CD4-positive, CD25-positive, alpha-beta regulatory T cell (primary cell): Measurements from ENCODE around the gene CA7. TPM values are rescaled to one million over a fixed set of nuclear protein-coding genes. Genes with fewer than 3 reads are reported as not detected.
"Not testable (repeated sequence)": the region's sequence is repeated elsewhere in the genome, so short reads cannot be mapped to it uniquely, and the experiment has no call there.

Experiments used
- ATAC-seq, 2 donors: fragments of 150-1000 bp; cut with Tn5 transposase; one replicate each; pipeline ENCODE4 v1.10.0; 2021; ENCODE audit warnings: low read depth in 2 of 2, moderate number of reproducible peaks in 2 of 2, moderate library complexity in 1 of 2
- DNase-seq, 3 donors: peaks; one replicate each; pipeline versions ENCODE4 v3.0.0 to v3.0.0-alpha.2; 2012 to 2022; ENCODE audit warnings: mixed read lengths in 1 of 3
- H3K27ac ChIP-seq: one replicate; pipeline ENCODE4 v1.7.0; 2013; ENCODE audit warnings: mild to moderate bottlenecking, low read length; ENCODE audit not compliant: insufficient read depth, poor library complexity, severe bottlenecking
- H3K27me3 ChIP-seq: one replicate; pipeline ENCODE4 v1.7.0; 2013; ENCODE audit warnings: low read length; ENCODE audit not compliant: control insufficient read depth, insufficient read depth
- H3K36me3 ChIP-seq: one replicate; pipeline ENCODE4 v1.7.0; 2013; ENCODE audit warnings: mild to moderate bottlenecking, low read length, moderate library complexity; ENCODE audit not compliant: control insufficient read depth, insufficient read depth
- H3K4me1 ChIP-seq: 2 replicates; pipeline ENCODE4 v1.7.0; 2013; ENCODE audit warnings: mild to moderate bottlenecking, low read length; ENCODE audit not compliant: insufficient read depth, control insufficient read depth, poor library complexity, severe bottlenecking
- H3K4me3 ChIP-seq: one replicate; pipeline ENCODE4 v1.7.0; 2013; ENCODE audit warnings: low read depth, mild to moderate bottlenecking, low read length, moderate library complexity
- H3K9me3 ChIP-seq, 2 experiments: 1 replicate in 1 of 2; 2 replicates in 1 of 2; pipeline ENCODE4 v1.7.0; 2013; ENCODE audit warnings: low read length in 2 of 2, mild to moderate bottlenecking in 1 of 2, moderate library complexity in 1 of 2; ENCODE audit not compliant: control insufficient read depth in 2 of 2
- H3K27ac Mint-ChIP-seq, 3 donors: one replicate each; pipeline ENCODE4 v1.8.0; 2020 to 2022; ENCODE audit warnings: mild to moderate bottlenecking in 3 of 3, mixed read lengths in 3 of 3, moderate library complexity in 2 of 3
- H3K27me3 Mint-ChIP-seq: one replicate; pipeline ENCODE4 v1.8.0; 2022; ENCODE audit warnings: mild to moderate bottlenecking, mixed read lengths
- H3K36me3 Mint-ChIP-seq: one replicate; pipeline ENCODE4 v1.8.0; 2020; ENCODE audit warnings: mixed read lengths
- H3K4me1 Mint-ChIP-seq, 4 donors: one replicate each; pipeline ENCODE4 v1.8.0; 2020 to 2022; ENCODE audit warnings: mixed read lengths in 4 of 4, mild to moderate bottlenecking in 1 of 4
- H3K4me3 Mint-ChIP-seq, 4 donors: one replicate each; pipeline ENCODE4 v1.8.0; 2020 to 2022; ENCODE audit warnings: mild to moderate bottlenecking in 4 of 4, mixed read lengths in 4 of 4, moderate library complexity in 3 of 4
- H3K9me3 Mint-ChIP-seq, 7 donors: one replicate each; pipeline ENCODE4 v1.8.0; 2020 to 2022; ENCODE audit warnings: mixed read lengths in 7 of 7, mild to moderate bottlenecking in 3 of 7, moderate library complexity in 2 of 7
- polyA plus RNA-seq, 4 donors: library from polyadenylated mRNA; unstranded; fragments of 300-500 nt; fragmentation: Illumina TruSeq; gene quantifications; one replicate each; pipeline ENCODE4 v1.2.3, GENCODE V29; 2021
- total RNA-seq: library from RNA; stranded (reverse); gene quantifications from one replicate; pipeline ENCODE4 v1.2.3, GENCODE V29; 2022

Gene CA7
- total and polyA plus RNA-seq, 5 donors from 2014 or later, result not detected

GRCh38 chr16:66891797-66892196, 47.6 kb downstream of the CA7 start:
- peaks cover 6 to 32% (median 11%) of the 10 kb centered on the region in 4 donors for H3K4me1 Mint-ChIP-seq

GRCh38 chr16:66894055-66894454, 49.8 kb downstream of the CA7 start:
- Mint-ChIP-seq H3K4me3 (no peak overlapping the region), H3K4me1 (peaks cover 0 to 20% (median 6%) of the 10 kb centered on the region in 4 donors), H3K9me3 (peaks cover 0 to 1% (median 0%) of the 10 kb centered on the region in 7 donors), H3K27me3 (no peaks in the 10 kb centered on the region), H3K36me3 (no peaks in the 10 kb centered on the region), H3K27ac (peak overlapping the region in 1 of 3 donors; percentile 9)
- Histone ChIP-seq H3K27me3 (no peaks in the 10 kb centered on the region), H3K4me3 (no peak overlapping the region), H3K36me3 (no peaks in the 10 kb centered on the region), H3K9me3 (no peaks in the 10 kb centered on the region), H3K4me1 (no peaks in the 10 kb centered on the region), H3K27ac (no peak overlapping the region)
- DNase-seq (no peak), ATAC-seq (no peak)

More at GRCh38 chr16:66891797-66892196, 47.6 kb downstream of the CA7 start:
- no peaks in the 10 kb centered on the region for H3K9me3 ChIP-seq
- no peaks in the 10 kb centered on the region for H3K4me1 ChIP-seq
- ATAC-seq, result no peak
- H3K27ac ChIP-seq, result no peak overlapping the region
- Mint-ChIP-seq H3K27me3 (no peaks in the 10 kb centered on the region), H3K9me3 (peaks cover 0 to 1% (median 0%) of the 10 kb centered on the region in 7 donors), H3K4me3 (no peak overlapping the region), H3K27ac (no peak overlapping the region), H3K36me3 (peaks cover 3% of the 10 kb centered on the region)
- H3K27me3 ChIP-seq, result no peaks in the 10 kb centered on the region
- DNase-seq, result no peak
- peaks cover 1% of the 10 kb centered on the region for H3K36me3 ChIP-seq
- no peak overlapping the region for H3K4me3 ChIP-seq

GRCh38 chr16:66894948-66895688, 50.9 kb downstream of the CA7 start:
- peak; percentile 66 to 70 for ATAC-seq
- no peaks in the 10 kb centered on the region for H3K27me3 Mint-ChIP-seq

GRCh38 chr16:66895689-66895979, 51.4 kb downstream of the CA7 start:
- Histone ChIP-seq H3K4me3 (no peak overlapping the region), H3K36me3 (no peaks in the 10 kb centered on the region), H3K27ac (no peak overlapping the region), H3K27me3 (no peaks in the 10 kb centered on the region), H3K9me3 (no peaks in the 10 kb centered on the region), H3K4me1 (no peaks in the 10 kb centered on the region)
- DNase-seq (no peak), ATAC-seq (no peak)
- Mint-ChIP-seq H3K4me3 (no peak overlapping the region), H3K36me3 (no peaks in the 10 kb centered on the region), H3K27me3 (no peaks in the 10 kb centered on the region), H3K9me3 (peaks cover 0 to 1% (median 0%) of the 10 kb centered on the region in 7 donors), H3K4me1 (peaks cover 0 to 20% (median 6%) of the 10 kb centered on the region in 4 donors), H3K27ac (peak overlapping the region in 1 of 3 donors; percentile 64)

More at GRCh38 chr16:66894948-66895688, 50.9 kb downstream of the CA7 start:
- no peaks in the 10 kb centered on the region for H3K4me1 ChIP-seq
- H3K36me3 Mint-ChIP-seq, result no peaks in the 10 kb centered on the region
- H3K4me1 Mint-ChIP-seq, result peaks cover 0 to 20% (median 6%) of the 10 kb centered on the region in 4 donors
- H3K27me3 ChIP-seq, result no peaks in the 10 kb centered on the region
- no peaks in the 10 kb centered on the region for H3K36me3 ChIP-seq
- H3K4me3 ChIP-seq, result no peak overlapping the region
- H3K4me3 Mint-ChIP-seq, result no peak overlapping the region
- H3K27ac ChIP-seq, result no peak overlapping the region
- H3K9me3 Mint-ChIP-seq, result peaks cover 0 to 1% (median 0%) of the 10 kb centered on the region in 7 donors
- peak; percentile 13 to 74 (median 50) for DNase-seq
- H3K27ac Mint-ChIP-seq, result peak overlapping the region in 1 of 3 donors; percentile 20
- no peaks in the 10 kb centered on the region for H3K9me3 ChIP-seq

GRCh38 chr16:66895999-66896398, 51.8 kb downstream of the CA7 start:
- no peaks in the 10 kb centered on the region for H3K36me3 Mint-ChIP-seq
- no peak for DNase-seq
- Histone ChIP-seq H3K4me3 (no peak overlapping the region), H3K27ac (no peak overlapping the region), H3K9me3 (no peaks in the 10 kb centered on the region), H3K4me1 (no peaks in the 10 kb centered on the region), H3K36me3 (no peaks in the 10 kb centered on the region), H3K27me3 (no peaks in the 10 kb centered on the region)
- H3K27me3 Mint-ChIP-seq, result no peaks in the 10 kb centered on the region
- H3K4me3 Mint-ChIP-seq, result no peak overlapping the region
- peak overlapping the region in 2 of 3 donors; percentile 59 to 64 for H3K27ac Mint-ChIP-seq
- peaks cover 0 to 1% (median 0%) of the 10 kb centered on the region in 7 donors for H3K9me3 Mint-ChIP-seq
- ATAC-seq, result no peak
- H3K4me1 Mint-ChIP-seq, result peaks cover 0 to 20% (median 6%) of the 10 kb centered on the region in 4 donors

GRCh38 chr16:66896682-66897081, 52.5 kb downstream of the CA7 start:
- H3K4me3 Mint-ChIP-seq, H3K36me3 ChIP-seq, H3K27me3 Mint-ChIP-seq, H3K36me3 Mint-ChIP-seq, H3K9me3 ChIP-seq, H3K9me3 Mint-ChIP-seq, H3K27me3 ChIP-seq, H3K4me1 ChIP-seq, H3K27ac ChIP-seq, H3K4me3 ChIP-seq, DNase-seq, ATAC-seq: not testable (repeated sequence)
- H3K4me1 Mint-ChIP-seq, result peaks cover 0 to 17% (median 6%) of the 10 kb centered on the region in 4 donors
- peak overlapping the region in 2 of 3 donors; percentile 59 to 64 for H3K27ac Mint-ChIP-seq

GRCh38 chr16:66898207-66898606, 54.0 kb downstream of the CA7 start:
- Histone ChIP-seq H3K4me1 (no peaks in the 10 kb centered on the region), H3K36me3 (no peaks in the 10 kb centered on the region), H3K9me3 (no peaks in the 10 kb centered on the region), H3K27me3 (no peaks in the 10 kb centered on the region), H3K27ac (no peak overlapping the region), H3K4me3 (no peak overlapping the region)
- DNase-seq, result no peak
- Mint-ChIP-seq H3K27ac (no peak overlapping the region), H3K36me3 (no peaks in the 10 kb centered on the region), H3K4me3 (no peak overlapping the region), H3K9me3 (peaks cover 0 to 1% (median 0%) of the 10 kb centered on the region in 7 donors), H3K4me1 (peaks cover 0 to 10% (median 1%) of the 10 kb centered on the region in 4 donors), H3K27me3 (no peaks in the 10 kb centered on the region)
- no peak for ATAC-seq

GRCh38 chr16:66898933-66899309, 54.7 kb downstream of the CA7 start:
- H3K9me3 ChIP-seq, result no peaks in the 10 kb centered on the region
- no peaks in the 10 kb centered on the region for H3K27me3 Mint-ChIP-seq
- no peak overlapping the region for H3K27ac ChIP-seq
- no peak overlapping the region for H3K4me3 Mint-ChIP-seq
- H3K27ac Mint-ChIP-seq, result no peak overlapping the region
- no peaks in the 10 kb centered on the region for H3K4me1 ChIP-seq
- DNase-seq (no peak), ATAC-seq (no peak)
- no peaks in the 10 kb centered on the region for H3K27me3 ChIP-seq
- H3K9me3 Mint-ChIP-seq, result peaks cover 0 to 1% (median 0%) of the 10 kb centered on the region in 7 donors
- peaks cover 0 to 9% (median 0%) of the 10 kb centered on the region in 4 donors for H3K4me1 Mint-ChIP-seq
- no peaks in the 10 kb centered on the region for H3K36me3 ChIP-seq
- H3K36me3 Mint-ChIP-seq, result no peaks in the 10 kb centered on the region
- H3K4me3 ChIP-seq, result no peak overlapping the region
